Hippocampal formation (tissue), 2 donors: ENCODE measurements around the gene TRPV6.

Experiments used
- DNase-seq, 2 donors: peaks; one replicate each; lab custom pipeline; 2025; lab: John Stamatoyannopoulos, UW

The TRPV6 gene

DNA sequence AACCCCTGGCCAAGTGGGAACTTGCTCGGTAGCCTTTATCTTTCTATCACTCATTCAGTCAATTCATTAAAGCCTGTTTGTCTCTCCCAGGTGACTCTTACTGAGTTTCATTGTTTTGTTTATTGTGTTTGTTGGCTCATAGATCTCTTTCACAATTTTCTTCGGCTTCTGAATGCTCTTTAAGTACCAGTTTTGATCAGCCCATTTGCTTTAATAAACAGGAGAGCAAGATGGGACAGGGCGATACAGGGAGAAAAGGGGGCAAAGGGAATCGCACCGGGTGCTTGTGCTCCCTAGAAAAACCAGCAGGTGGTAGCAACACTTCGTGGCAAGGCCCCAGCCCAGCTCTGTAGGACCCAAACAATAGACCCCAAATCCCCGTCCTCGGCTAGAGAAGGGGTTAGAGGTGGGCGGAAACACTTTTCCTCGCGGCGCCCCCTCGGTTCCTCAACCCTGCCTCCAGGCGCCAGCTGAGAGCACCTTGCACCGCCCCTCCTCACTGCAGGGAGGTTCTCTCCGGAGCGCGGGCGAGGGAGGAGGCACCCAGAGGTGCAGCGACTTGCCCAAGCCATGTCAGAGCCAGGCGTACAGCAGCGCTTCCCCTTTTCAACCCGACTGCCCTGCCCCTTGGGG, 31.7 kb downstream of the TRPV6 start:
- DNase-seq = peak; percentile 58 to 65

- DNase-seq = no peak
These were observed 33.6 kb downstream of the TRPV6 start for GRCh38 chr7:142851919-142852318.

DNA sequence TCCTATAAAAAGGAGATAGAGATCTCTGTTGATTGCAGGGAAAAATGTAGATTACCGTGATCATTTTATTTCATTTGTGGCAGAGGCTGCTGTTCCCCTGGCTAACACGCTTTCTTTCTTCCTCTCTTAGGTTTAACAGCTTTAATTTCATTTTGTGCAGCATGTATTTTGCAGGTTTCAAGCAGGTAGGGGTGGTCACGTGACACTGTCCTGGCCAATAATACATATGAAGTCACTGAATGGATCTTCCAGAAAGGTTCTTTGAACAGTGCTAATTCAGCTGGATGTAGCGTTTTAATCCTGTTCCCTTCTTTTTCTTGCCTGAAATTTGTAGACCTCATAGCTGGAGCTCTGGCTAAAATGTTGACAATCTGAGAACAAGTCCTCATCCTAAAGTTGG, 34.3 kb downstream of the TRPV6 start:
- no peak for DNase-seq

DNA sequence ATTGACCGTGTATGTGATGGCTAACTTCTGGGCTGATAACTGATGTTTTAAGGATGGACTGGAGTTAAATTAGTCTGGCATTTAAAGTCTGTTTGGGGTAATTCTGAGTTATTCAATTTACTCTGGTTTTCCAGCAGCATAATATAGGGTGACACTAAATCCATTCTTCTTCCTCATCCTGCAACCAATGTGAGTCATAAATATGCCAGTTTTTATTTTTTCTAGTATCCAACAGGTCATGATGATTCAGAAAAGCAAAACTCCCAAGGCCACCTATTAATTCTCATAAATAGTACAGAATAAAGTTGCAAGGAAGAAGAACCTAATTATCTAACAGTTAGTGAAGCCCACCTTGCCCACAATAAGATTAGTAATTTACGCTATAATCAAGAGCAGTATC, 38.2 kb downstream of the TRPV6 start:
- DNase-seq = no peak

DNA sequence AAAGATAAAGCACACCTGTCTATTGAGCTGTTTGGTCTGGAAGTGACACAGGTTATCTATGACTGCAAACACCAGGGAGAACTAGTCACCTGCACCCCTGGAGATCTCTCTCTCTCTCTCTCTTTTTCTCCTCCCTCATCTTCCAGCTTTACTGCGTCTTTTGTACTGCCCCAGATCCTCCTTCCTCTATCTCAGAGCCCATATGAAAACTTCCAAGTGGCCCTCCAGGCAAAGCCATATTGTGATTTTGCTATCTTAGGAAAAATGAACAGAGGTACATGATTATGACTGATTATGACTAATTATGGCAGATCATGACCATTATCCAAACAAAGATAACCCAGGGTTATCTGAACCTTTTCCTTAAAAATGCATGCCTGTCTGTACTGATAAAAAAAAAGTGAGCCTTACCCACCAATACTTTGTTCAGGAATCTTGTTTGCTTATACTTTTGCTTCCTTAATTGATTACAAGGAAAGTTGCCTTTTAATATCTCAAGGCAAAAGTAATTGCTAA, 43.2 kb downstream of the TRPV6 start:
- no peak for DNase-seq

- DNase-seq = no peak
These were observed 46.9 kb downstream of the TRPV6 start for GRCh38 chr7:142838461-142839213.

DNA sequence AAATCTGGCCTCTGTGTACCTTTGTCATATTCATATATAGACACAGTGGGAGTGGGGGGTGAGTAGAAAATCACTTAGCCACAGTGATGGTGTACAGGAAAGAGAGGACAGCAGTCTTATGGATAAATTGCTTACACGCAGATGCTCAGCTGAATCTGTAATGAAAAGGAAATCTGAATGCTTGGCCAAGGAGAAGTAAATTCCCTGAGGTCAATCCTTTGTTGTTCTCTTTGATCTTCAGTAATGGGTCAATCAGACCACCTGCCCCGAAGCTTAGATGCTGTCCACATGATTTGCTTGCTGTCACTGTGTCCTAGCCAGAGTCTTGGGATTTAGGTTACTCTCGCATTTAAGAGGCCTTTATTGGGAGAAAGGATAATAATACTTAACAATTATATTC, 49.1 kb downstream of the TRPV6 start:
- DNase-seq = no peak

- DNase-seq = no peak
These were observed 50.1 kb downstream of the TRPV6 start for GRCh38 chr7:142835487-142835886.

- no peak for DNase-seq
These were observed 52.1 kb downstream of the TRPV6 start for GRCh38 chr7:142833174-142834048.

DNA sequence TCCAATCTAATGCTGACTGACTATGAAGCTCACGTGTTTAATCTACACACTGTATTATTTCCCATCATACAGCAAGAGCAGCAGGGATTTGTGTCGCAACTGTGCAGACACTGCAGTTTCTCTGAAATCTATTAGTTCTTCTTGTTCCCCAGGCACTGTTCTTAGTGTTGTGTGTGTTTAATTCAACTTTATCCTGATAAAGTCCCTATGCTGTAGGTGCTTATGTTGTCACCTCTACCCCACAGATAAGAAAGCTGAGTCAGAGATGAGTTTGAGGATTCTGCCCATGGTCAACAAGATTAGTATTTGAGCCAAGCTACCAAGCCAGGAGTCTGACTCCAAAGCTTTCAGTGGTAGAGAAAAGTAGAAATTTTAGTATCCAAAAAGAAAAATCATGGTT, 53.1 kb downstream of the TRPV6 start:
- DNase-seq = no peak

DNA sequence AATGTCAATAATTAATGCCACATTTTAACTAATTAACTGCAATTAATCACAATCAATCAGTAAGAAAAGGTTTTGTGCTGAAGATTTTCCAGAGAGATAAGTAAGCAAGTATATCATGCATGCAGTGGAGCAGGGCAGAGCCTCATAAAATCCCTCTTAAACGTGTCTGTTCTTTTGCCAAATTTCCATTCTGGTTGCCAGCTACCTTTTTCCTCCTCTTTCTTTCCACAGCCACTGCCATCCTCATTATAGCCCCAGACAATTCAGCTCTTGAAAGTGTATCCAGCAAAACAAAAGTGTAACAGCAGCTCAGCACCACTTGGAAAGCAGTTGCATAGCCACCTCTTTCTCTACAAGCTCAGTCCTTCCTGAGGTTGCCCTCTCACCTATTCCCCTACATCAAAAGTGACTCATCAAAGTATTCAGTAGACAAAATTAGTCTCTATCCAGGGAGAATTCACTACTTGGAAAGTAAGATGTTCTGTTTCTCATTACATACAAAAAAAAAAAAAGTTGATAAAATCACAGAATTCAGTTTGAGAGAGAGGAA, 57.5 kb downstream of the TRPV6 start:
- DNase-seq = no peak

GRCh38 chr7:142822714-142823113, 62.8 kb downstream of the TRPV6 start:
- DNase-seq = no peak
